GM23338 (cell line): ENCODE data around the gene B3GALT5. TPM values are rescaled to one million over a fixed set of nuclear protein-coding genes. Genes with fewer than 3 reads are reported as not detected.

Experiments
- ATAC-seq: fragments of 200-7000 bp; cut with Tn5 transposase; 3 replicates; pipeline ENCODE4 v1.9.1; 2020
- DNase-seq: peaks from one replicate; pipeline ENCODE4 v3.0.0-alpha.2; 2015; ENCODE audit warnings: low spot score
- H2AFZ ChIP-seq: fragments of 200-600 bp; sonication (generic); 2 replicates; pipeline ENCODE4 v1.8.0; 2016; ENCODE audit warnings: antibody characterized with exemption, mild to moderate bottlenecking, moderate library complexity
- H3F3A ChIP-seq: fragments of 200-600 bp; sonication (generic); replicated peaks from 2 replicates; pipeline ENCODE4 v1.8.0; 2017; ENCODE audit warnings: antibody characterized with exemption, mixed run types, low read depth
- H3K27ac ChIP-seq: fragments of 200-600 bp; sonication (generic); 2 replicates; pipeline ENCODE4 v1.6.1; 2016; ENCODE audit warnings: low read depth
- H3K27me3 ChIP-seq: fragments of 200-600 bp; sonication (generic); 2 replicates; pipeline ENCODE4 v1.8.0; 2016; ENCODE audit warnings: mild to moderate bottlenecking, mixed run types, moderate library complexity; ENCODE audit not compliant: insufficient read depth
- H3K36me3 ChIP-seq: fragments of 200-600 bp; sonication (generic); 2 replicates; pipeline ENCODE4 v1.8.0; 2016; ENCODE audit warnings: mild to moderate bottlenecking; ENCODE audit not compliant: insufficient read depth
- H3K4me1 ChIP-seq: fragments of 200-600 bp; sonication (generic); 2 replicates; pipeline ENCODE4 v1.8.0; 2016; ENCODE audit warnings: mild to moderate bottlenecking, moderate library complexity; ENCODE audit not compliant: insufficient read depth
- H3K4me2 ChIP-seq: fragments of 200-600 bp; sonication (generic); 2 replicates; pipeline ENCODE4 v1.7.1; 2017; ENCODE audit warnings: mixed run types
- H3K4me3 ChIP-seq: fragments of 200-600 bp; sonication (generic); 2 replicates; pipeline ENCODE4 v1.6.1; 2016; ENCODE audit warnings: mixed run types
- H3K79me2 ChIP-seq: fragments of 200-600 bp; sonication (generic); replicated peaks from 2 replicates; pipeline ENCODE4 v1.8.0; 2017; ENCODE audit warnings: mild to moderate bottlenecking; ENCODE audit not compliant: insufficient read depth
- H3K9me2 ChIP-seq: fragments of 200-600 bp; sonication (generic); 2 replicates; pipeline ENCODE4 v1.8.0; 2017; ENCODE audit not compliant: insufficient read depth
- H4K20me1 ChIP-seq: fragments of 200-600 bp; sonication (generic); replicated peaks from 2 replicates; pipeline ENCODE4 v1.8.0; 2017; ENCODE audit warnings: mild to moderate bottlenecking; ENCODE audit not compliant: insufficient read depth
- H3K27ac Mint-ChIP-seq: 2 replicates; pipeline ENCODE4 v1.8.0; 2020; ENCODE audit warnings: inconsistent platforms, mild to moderate bottlenecking, moderate library complexity, mixed read lengths
- H3K27me3 Mint-ChIP-seq: 3 replicates; pipeline ENCODE4 v1.8.0; 2022; ENCODE audit warnings: low read depth, mild to moderate bottlenecking, moderate library complexity, mixed read lengths, inconsistent platforms; ENCODE audit not compliant: insufficient read depth, poor library complexity
- H3K36me3 Mint-ChIP-seq: 3 replicates; pipeline ENCODE4 v1.8.0; 2021; ENCODE audit warnings: low read depth, mild to moderate bottlenecking, inconsistent platforms, moderate library complexity, mixed read lengths
- H3K4me1 Mint-ChIP-seq: 3 replicates; pipeline ENCODE4 v1.8.0; 2020; ENCODE audit warnings: mild to moderate bottlenecking, inconsistent platforms, mixed read lengths
- H3K4me3 Mint-ChIP-seq: 3 replicates; pipeline ENCODE4 v1.8.0; 2021; ENCODE audit warnings: moderate library complexity, mild to moderate bottlenecking, inconsistent platforms, mixed read lengths
- H3K9me3 Mint-ChIP-seq: 3 replicates; pipeline ENCODE4 v1.8.0; 2020; ENCODE audit warnings: moderate library complexity, mild to moderate bottlenecking, inconsistent platforms, mixed read lengths
- CREB1 ChIP-seq: fragments of 250-450 bp; sonication (Bioruptor Pico); IDR thresholded peaks from 2 replicates; pipeline ENCODE4 v1.5.0; 2020; ENCODE audit warnings: low read depth, mild to moderate bottlenecking, moderate library complexity
- CTCF ChIP-seq, 2 experiments: fragments of 200-600 bp in 1 of 2; sonication (generic) in 1 of 2; conservative IDR thresholded peaks; 2 replicates each; pipeline versions ENCODE4 v1.5.1 to v1.6.1; 2016 to 2017; ENCODE audit warnings: antibody characterized with exemption in 2 of 2, low read depth in 2 of 2, mild to moderate bottlenecking in 2 of 2, moderate library complexity in 1 of 2
- EZH2 ChIP-seq: fragments of 200-600 bp; sonication (generic); IDR thresholded peaks from one replicate; pipeline ENCODE4 v1.8.0; 2017; ENCODE audit warnings: antibody characterized with exemption, mild to moderate bottlenecking, low read depth; ENCODE audit not compliant: unreplicated experiment
- EZH2phosphoT487 ChIP-seq: fragments of 200-600 bp; sonication (generic); IDR thresholded peaks from one replicate; pipeline ENCODE4 v1.8.1; 2018; ENCODE audit warnings: antibody characterized with exemption; ENCODE audit not compliant: unreplicated experiment
- JUNB ChIP-seq: IDR thresholded peaks from one replicate; pipeline ENCODE4 v1.6.1; 2016; ENCODE audit warnings: antibody characterized with exemption; ENCODE audit not compliant: unreplicated experiment
- NANOG ChIP-seq: IDR thresholded peaks from 2 replicates; pipeline ENCODE4 v1.6.1; 2016; ENCODE audit warnings: antibody characterized with exemption, borderline replicate concordance
- POLR2AphosphoS5 ChIP-seq: IDR thresholded peaks from 2 replicates; pipeline ENCODE4 v1.6.1; 2016; ENCODE audit warnings: antibody characterized with exemption, low read depth
- REST ChIP-seq: IDR thresholded peaks from one replicate; pipeline ENCODE4 v1.6.1; 2018; ENCODE audit warnings: antibody characterized with exemption; ENCODE audit not compliant: unreplicated experiment
- STAT1 ChIP-seq: IDR thresholded peaks from one replicate; pipeline ENCODE4 v1.6.1; 2016; ENCODE audit warnings: antibody characterized with exemption; ENCODE audit not compliant: unreplicated experiment
- ZNF114 ChIP-seq: fragments of 250-450 bp; sonication (Bioruptor Pico); IDR thresholded peaks from 2 replicates; pipeline ENCODE4 v1.5.0; 2020; ENCODE audit warnings: mild to moderate bottlenecking, moderate library complexity
- ZNF331 ChIP-seq: fragments of 250-450 bp; sonication (Bioruptor Pico); IDR thresholded peaks from 2 replicates; pipeline ENCODE4 v1.5.0; 2020; ENCODE audit warnings: low read depth, mild to moderate bottlenecking, moderate library complexity
- ZNF462 ChIP-seq: fragments of 250-450 bp; sonication (Bioruptor Pico); IDR thresholded peaks from 2 replicates; pipeline ENCODE4 v1.5.0; 2020; ENCODE audit warnings: mild to moderate bottlenecking, moderate library complexity
- polyA plus RNA-seq: library from polyadenylated mRNA; unstranded; fragments of >200 nt; fragmentation: Nextera tagmentation; extraction: Ambion mirVana; gene quantifications from 2 replicates; pipeline ENCODE4 v1.2.1, GENCODE V29; 2016
- total RNA-seq: library from RNA; depleted of rRNA; stranded (reverse); fragments of >200 nt; shearing (Covaris generic); gene quantifications from 2 replicates; pipeline ENCODE4 v1.2.3, GENCODE V29; 2014
- TF ChIP-seq, protein P1 (sequence below): IDR thresholded peaks from 2 replicates; pipeline ENCODE4 v1.6.1; 2016; ENCODE audit warnings: antibody characterized with exemption

B3GALT5 gene
- total and polyA plus RNA-seq, 2 experiments from 2014 or later: 6.2 to 37.5 TPM

DNA sequence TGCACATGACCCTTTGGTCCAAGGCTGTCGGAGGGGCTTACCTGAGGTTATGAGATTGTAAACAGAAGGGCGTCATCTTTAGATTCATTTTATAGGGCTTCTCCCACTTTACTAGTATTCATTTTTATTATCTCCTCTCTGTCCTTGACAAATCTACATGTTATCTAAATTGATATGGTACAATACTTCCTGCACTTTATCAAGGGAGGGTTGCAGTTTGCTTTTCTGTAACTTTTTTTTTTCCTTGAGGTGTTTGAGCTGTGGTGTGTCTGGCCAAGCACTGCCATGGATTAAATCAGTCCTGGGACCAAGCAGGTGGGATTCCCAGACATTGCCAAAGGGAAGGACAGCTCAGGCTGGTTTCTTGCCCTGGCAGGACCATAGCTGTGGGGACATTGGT lies 32.0 kb upstream of the B3GALT5 start:
- no peak for ATAC-seq
- no peak overlapping the region for H3K27ac ChIP-seq
- H3K27ac Mint-ChIP-seq: no peak overlapping the region
- H3K4me2 ChIP-seq: no peak overlapping the region
- H3K27me3 ChIP-seq: no peaks in the 10 kb centered on the region
- H4K20me1 ChIP-seq: no peaks in the 10 kb centered on the region
- no peak for DNase-seq
- 0 out of 2 replicates have a peak, but pooled peaks cover 3% of the 10 kb centered on the region for H3K9me2 ChIP-seq
- H2AFZ ChIP-seq: no peak overlapping the region
- TF ChIP-seq JUNB (no peak), ZNF462 (no peak), REST (no peak), ZNF331 (CRISPR knock-in tag) (no peak), NANOG (no peak), ZNF114 (no peak), POLR2AphosphoS5 (no peak), STAT1 (no peak), CREB1 (CRISPR knock-in tag) (no peak), CTCF (conservative IDR thresholded peaks at IDR 0.05; ENCODE audit: low read depth in 2 of 2) (no peak), EZH2 (no peak), EZH2phosphoT487 (no peak)
- TF ChIP-seq, protein P1, sequence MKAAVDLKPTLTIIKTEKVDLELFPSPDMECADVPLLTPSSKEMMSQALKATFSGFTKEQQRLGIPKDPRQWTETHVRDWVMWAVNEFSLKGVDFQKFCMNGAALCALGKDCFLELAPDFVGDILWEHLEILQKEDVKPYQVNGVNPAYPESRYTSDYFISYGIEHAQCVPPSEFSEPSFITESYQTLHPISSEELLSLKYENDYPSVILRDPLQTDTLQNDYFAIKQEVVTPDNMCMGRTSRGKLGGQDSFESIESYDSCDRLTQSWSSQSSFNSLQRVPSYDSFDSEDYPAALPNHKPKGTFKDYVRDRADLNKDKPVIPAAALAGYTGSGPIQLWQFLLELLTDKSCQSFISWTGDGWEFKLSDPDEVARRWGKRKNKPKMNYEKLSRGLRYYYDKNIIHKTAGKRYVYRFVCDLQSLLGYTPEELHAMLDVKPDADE: no peak
- peaks cover 29% of the 10 kb centered on the region for H3K36me3 Mint-ChIP-seq
- peaks cover 14% of the 10 kb centered on the region for H3K4me1 ChIP-seq
- no peaks in the 10 kb centered on the region for H3K36me3 ChIP-seq
- H3K4me3 ChIP-seq: no peak overlapping the region
- H3K27me3 Mint-ChIP-seq: no peaks in the 10 kb centered on the region
- H3F3A ChIP-seq: no peaks in the 10 kb centered on the region
- H3K4me3 Mint-ChIP-seq: no peak overlapping the region
- H3K79me2 ChIP-seq: no peaks in the 10 kb centered on the region
- H3K9me3 Mint-ChIP-seq: peaks cover 21% of the 10 kb centered on the region
- peaks cover 15% of the 10 kb centered on the region for H3K4me1 Mint-ChIP-seq
